ENCODE data around the gene SLC16A5. TPM values are rescaled to one million over a fixed set of nuclear protein-coding genes. Genes with fewer than 3 reads are reported as not detected.
"Not testable (repeated sequence)": the region's sequence is repeated elsewhere in the genome, so short reads cannot be mapped to it uniquely, and the experiment has no call there.

SLC16A5 gene
- total RNA-seq, 4 donors from 2014 or later: 4.6 to 27.9 (median 7.7) TPM

DNA sequence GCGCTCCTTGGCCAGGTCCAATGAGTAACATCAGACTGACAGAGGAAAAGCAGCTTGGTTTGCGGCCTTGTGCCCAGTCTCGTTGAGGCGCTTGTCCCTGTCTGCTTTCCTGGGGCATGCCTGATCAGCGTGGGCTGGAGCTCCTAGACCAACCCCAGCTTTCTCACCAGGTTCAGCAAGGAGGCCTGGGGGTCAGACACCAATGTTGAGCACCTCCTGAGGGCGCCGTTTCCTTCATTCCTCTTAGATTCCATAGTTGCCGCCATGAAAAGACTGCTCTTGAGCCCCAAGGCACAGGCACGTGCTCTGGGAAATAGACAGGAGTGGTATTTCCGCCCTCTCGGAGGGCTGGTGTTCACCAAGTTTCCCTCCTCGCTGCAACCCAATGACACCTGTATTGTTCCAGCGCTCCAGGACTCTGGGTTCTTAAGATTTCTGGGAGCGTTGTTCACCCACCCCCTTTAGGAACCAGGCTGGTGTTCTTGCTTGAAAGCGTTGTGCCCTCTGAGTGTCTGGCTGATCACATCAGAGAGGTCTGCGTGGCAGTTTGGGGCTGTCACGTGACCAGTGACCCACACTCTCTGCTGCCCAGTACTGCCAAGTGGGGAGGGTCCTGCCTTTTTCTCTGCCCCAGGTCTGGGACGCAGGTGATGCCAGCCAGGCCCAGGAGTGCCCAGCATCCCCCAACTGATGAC lies 22.7 kb upstream of the SLC16A5 start:
- H3K27me3 ChIP-seq: no peaks in the 10 kb centered on the region
- no peak overlapping the region for H3K4me3 ChIP-seq
- H3K27ac ChIP-seq: no peak overlapping the region
- H3K4me1 ChIP-seq: peaks cover 0 to 8% (median 5%) of the 10 kb centered on the region in 4 donors
- WGBS, 2 donors: 89 to 93% methylated on average over 16 to 18 of the region's 18 CpGs
- TF ChIP-seq, protein P1, sequence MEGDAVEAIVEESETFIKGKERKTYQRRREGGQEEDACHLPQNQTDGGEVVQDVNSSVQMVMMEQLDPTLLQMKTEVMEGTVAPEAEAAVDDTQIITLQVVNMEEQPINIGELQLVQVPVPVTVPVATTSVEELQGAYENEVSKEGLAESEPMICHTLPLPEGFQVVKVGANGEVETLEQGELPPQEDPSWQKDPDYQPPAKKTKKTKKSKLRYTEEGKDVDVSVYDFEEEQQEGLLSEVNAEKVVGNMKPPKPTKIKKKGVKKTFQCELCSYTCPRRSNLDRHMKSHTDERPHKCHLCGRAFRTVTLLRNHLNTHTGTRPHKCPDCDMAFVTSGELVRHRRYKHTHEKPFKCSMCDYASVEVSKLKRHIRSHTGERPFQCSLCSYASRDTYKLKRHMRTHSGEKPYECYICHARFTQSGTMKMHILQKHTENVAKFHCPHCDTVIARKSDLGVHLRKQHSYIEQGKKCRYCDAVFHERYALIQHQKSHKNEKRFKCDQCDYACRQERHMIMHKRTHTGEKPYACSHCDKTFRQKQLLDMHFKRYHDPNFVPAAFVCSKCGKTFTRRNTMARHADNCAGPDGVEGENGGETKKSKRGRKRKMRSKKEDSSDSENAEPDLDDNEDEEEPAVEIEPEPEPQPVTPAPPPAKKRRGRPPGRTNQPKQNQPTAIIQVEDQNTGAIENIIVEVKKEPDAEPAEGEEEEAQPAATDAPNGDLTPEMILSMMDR (IDR thresholded peaks at IDR 0.05): no peak
- TF ChIP-seq EP300 (IDR thresholded peaks at IDR 0.05) (no peak), POLR2A (IDR thresholded peaks at IDR 0.05) (no peak)
- DNase-seq (ENCODE audit: low spot score in 2 of 2): no peak
- peaks cover 0 to 60% (median 16%) of the 10 kb centered on the region in 3 donors for H3K36me3 ChIP-seq
- no peaks in the 10 kb centered on the region for H3K9me3 ChIP-seq

DNA sequence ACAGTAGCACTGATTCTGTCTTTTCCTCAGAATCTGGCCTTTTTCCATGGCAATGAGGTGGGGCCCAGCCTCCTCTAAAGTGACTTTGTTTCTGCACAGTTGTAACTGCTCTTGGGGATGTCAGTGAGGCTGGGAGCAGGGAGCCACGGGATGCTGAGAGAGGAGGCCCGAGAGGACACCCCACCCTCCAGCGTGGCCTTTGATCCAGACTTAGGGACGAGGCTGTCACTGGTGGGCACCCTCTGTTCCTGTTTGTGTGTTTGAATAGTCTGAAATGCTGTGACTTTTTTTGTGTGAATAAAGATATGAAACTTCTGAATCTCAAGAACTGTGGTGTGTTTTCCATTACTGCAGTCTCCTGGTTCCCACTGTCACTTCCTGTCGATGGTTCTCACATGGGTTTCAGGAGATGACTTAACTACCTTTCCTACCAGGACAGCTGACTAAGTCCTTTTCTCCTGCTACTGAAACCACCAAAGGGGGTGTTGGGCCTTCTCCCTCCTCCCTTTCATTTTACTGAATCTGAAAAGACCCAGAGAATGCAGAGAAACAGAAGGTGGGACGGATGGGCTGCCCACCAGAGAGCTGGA lies 22.1 kb upstream of the SLC16A5 start:
- H3K27me3 ChIP-seq: no peaks in the 10 kb centered on the region
- peaks cover 0 to 1% (median under 1%) of the 10 kb centered on the region in 4 donors for H3K4me1 ChIP-seq
- no peak for DNase-seq (ENCODE audit: low spot score in 2 of 2)
- no peak overlapping the region for H3K4me3 ChIP-seq
- 74 to 76% methylated on average over 6 of the region's 6 CpGs for WGBS, 2 donors
- H3K36me3 ChIP-seq: peaks cover 0 to 53% (median 16%) of the 10 kb centered on the region in 3 donors
- no peaks in the 10 kb centered on the region for H3K9me3 ChIP-seq
- TF ChIP-seq POLR2A (IDR thresholded peaks at IDR 0.05) (no peak), EP300 (IDR thresholded peaks at IDR 0.05) (no peak)
- TF ChIP-seq, protein P1 (IDR thresholded peaks at IDR 0.05): no peak
- H3K27ac ChIP-seq: no peak overlapping the region

DNA sequence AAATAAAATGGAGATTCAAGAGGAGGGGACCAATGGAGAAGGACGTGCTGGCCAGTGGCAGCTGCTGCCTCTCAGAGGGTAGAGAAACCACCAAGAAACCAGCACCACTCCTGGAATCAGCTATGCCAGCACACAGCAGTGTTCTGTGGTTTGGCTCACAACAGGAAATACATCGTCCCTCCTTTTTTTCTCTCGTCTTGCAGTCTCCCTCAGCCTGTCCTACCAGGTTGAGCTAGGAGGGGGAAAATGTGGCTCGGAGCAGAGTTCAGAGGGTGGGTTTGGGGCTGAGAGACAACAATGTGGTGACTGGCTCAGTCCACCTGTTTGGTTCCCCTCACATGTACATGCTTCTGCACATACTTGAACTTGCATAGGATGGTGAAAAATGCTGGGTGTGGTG lies 19.9 kb upstream of the SLC16A5 start:
- peaks cover 0 to 31% (median 0%) of the 10 kb centered on the region in 3 donors for H3K36me3 ChIP-seq
- H3K4me1 ChIP-seq: no peaks in the 10 kb centered on the region
- H3K4me3 ChIP-seq: no peak overlapping the region
- 67 to 76% methylated on average over 4 of the region's 4 CpGs for WGBS, 2 donors
- TF ChIP-seq EP300 (IDR thresholded peaks at IDR 0.05) (no peak), POLR2A (IDR thresholded peaks at IDR 0.05) (no peak)
- TF ChIP-seq, protein P1 (IDR thresholded peaks at IDR 0.05): no peak
- no peaks in the 10 kb centered on the region for H3K27me3 ChIP-seq
- H3K9me3 ChIP-seq: no peaks in the 10 kb centered on the region
- no peak for DNase-seq (ENCODE audit: low spot score in 2 of 2)
- H3K27ac ChIP-seq: no peak overlapping the region

DNA sequence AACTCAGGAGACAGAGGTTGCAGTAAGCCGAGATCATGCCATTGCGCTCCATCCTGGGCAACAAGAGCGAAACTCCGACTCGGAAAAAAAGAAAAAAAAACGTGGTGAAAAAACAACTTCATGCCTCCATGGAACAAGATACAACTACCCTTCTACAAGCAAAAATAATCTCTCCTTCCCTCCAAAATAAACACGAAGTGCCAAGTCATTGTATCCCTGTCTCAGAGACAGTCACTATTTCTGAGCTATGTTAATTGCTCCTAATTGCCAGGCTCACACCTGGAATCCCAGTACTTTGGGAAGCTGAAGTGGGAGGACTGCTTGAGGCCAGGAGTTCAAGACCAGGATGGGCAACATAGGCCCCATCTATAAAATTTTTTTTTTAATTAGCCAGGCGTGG lies 19.0 kb upstream of the SLC16A5 start:
- H3K9me3 ChIP-seq: no peaks in the 10 kb centered on the region
- whole genome bisulfite sequencing, 2 donors: 80% methylated on average over 8 of the region's 8 CpGs
- no peak overlapping the region for H3K4me3 ChIP-seq
- no peak overlapping the region for H3K27ac ChIP-seq
- no peaks in the 10 kb centered on the region for H3K4me1 ChIP-seq
- peaks cover 0 to 22% (median 0%) of the 10 kb centered on the region in 3 donors for H3K36me3 ChIP-seq
- TF ChIP-seq, protein P1 (IDR thresholded peaks at IDR 0.05): no peak
- TF ChIP-seq EP300 (IDR thresholded peaks at IDR 0.05): no peak
- TF ChIP-seq POLR2A (IDR thresholded peaks at IDR 0.05): no peak
- H3K27me3 ChIP-seq: no peaks in the 10 kb centered on the region
- DNase-seq (ENCODE audit: low spot score in 2 of 2): no peak

DNA sequence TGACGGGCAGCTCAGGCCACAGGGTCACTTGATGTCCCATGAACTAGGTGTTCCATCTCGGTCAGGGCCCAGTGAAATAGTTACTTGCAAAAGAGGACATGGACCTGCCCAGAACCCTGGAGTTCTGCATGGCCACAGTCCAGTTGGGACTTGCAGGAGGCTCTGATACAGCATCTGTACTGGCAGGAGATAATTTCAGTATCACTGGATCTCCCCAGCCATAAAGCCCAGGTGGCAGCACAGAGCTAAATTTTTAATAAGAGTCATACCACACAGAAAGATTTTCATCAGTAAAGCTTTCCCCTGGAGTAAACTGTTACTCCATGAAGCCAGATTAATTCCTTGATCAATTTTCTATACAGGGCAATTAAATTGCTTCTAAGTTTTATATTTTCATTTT lies 18.0 kb upstream of the SLC16A5 start:
- 60 to 86% methylated on average over 2 of the region's 2 CpGs for WGBS, 2 donors
- H3K27me3 ChIP-seq: no peaks in the 10 kb centered on the region
- peaks cover 0 to 5% (median 0%) of the 10 kb centered on the region in 4 donors for H3K4me1 ChIP-seq
- no peaks in the 10 kb centered on the region for H3K9me3 ChIP-seq
- DNase-seq (ENCODE audit: low spot score in 2 of 2): no peak
- H3K27ac ChIP-seq: no peak overlapping the region
- peaks cover 0 to 12% (median 0%) of the 10 kb centered on the region in 3 donors for H3K36me3 ChIP-seq
- H3K4me3 ChIP-seq: no peak overlapping the region
- TF ChIP-seq, protein P1 (IDR thresholded peaks at IDR 0.05): peak in 3 of 5 experiments; percentile 9 to 33 (median 11)
- TF ChIP-seq EP300 (IDR thresholded peaks at IDR 0.05): no peak

DNA sequence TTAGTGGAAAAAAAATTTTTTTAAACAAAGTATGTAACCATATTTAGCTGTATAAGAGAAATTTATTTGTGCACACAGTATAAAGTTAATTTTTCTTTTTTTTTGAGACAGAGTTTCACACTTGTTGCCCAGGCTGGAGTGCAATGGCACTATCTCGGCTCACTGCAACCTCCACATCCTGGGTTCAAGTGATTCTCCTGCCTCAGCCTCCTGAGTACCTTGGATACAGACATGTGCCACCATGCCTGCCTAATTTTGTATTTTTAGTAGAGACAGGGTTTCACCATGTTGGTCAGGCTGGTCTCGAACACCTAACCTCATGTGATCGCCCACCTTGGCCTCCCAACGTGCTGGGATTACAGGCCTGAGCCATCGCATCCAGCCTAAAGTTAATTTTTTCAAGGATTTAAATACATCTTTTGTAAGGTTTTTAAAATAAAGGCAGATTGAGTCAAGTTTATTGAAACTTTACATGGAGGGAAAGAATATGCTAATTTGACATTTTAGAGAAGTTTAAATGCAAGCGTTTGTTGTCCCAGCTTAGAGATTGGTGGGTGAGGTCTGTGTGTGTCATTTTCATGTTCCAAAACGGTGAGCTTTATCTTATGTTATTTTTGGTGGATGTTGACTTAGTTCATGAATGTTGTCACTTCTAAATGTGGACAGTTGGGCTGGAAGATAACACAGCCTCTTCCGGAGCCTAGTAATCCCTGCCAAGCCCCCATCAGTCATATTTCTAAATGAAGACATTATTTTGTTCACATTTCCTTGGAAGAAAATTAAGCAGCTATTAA lies 16.1 kb upstream of the SLC16A5 start:
- 61 to 65% methylated on average over 8 of the region's 8 CpGs for WGBS, 2 donors
- not testable (repeated sequence) for H3K36me3 ChIP-seq; DNase-seq (ENCODE audit: low spot score in 2 of 2)

DNA sequence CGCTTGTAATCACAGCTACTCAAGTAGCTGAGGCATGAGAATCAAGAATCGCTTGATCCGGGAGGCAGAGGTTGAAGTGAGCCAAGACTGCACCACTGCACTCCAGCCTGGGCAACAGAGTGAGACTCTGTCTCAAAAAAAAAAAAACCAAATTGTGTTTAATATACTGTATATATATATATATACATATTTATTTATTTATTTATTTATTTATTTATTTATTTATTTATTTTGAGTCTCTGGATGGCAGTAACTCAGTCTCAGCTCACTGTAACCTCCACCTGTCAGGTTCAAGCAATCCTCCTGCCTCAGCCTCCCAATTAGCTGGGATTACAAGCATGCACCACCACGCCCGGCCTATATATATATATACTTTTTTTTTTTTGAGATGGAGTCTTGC lies 14.8 kb upstream of the SLC16A5 start:
- not testable (repeated sequence) for H3K9me3 ChIP-seq; H3K4me3 ChIP-seq; H3K27me3 ChIP-seq; H3K27ac ChIP-seq; H3K36me3 ChIP-seq; DNase-seq (ENCODE audit: low spot score in 2 of 2)
- 95 to 99% methylated on average over 5 of the region's 5 CpGs for WGBS, 2 donors
- peaks cover 0 to 17% (median 6%) of the 10 kb centered on the region in 4 donors for H3K4me1 ChIP-seq

More for the DNA sequence above, 16.1 kb upstream of the SLC16A5 start:
- not testable (repeated sequence) for H3K9me3 ChIP-seq, H3K4me3 ChIP-seq, H3K27me3 ChIP-seq, H3K4me1 ChIP-seq
- H3K27ac ChIP-seq: peak overlapping the region in 1 of 4 donors; percentile 11
